ENCODE measurements around the gene AAGAB. TPM values are rescaled to one million over a fixed set of nuclear protein-coding genes. Genes with fewer than 3 reads are reported as not detected.

AAGAB gene
- total RNA-seq, 1 experiment from 2014 or later, result 52.0 TPM

GRCh38 chr15:67173786-67174185 is 80.7 kb downstream of the AAGAB start:
- BruUV-seq (replicated peaks), result no TSS peak
- DNase-seq (ENCODE audit: low read depth, low spot score) (no peak), ATAC-seq (no peak)
- ChIA-PET POLR2A (interaction anchor here (0.6 kb wide), 1 partner anchor 23 kb away, joined by 7 read pairs; no protein-coding TSS in a partner anchor), CTCF (no interaction called here), RAD21 (ENCODE audit: low non-redundant PET in 1 of 2, low total read pairs in 2 of 2, uncharacterized antibody in 2 of 2, unreplicated experiment in 2 of 2) (no interaction called here)
- Histone ChIP-seq H3K9ac (ENCODE audit: low read length) (peak overlapping the region; percentile 58), H4K20me1 (ENCODE audit: insufficient read depth) (no peaks in the 10 kb centered on the region), H3K27me3 (ENCODE audit: insufficient read depth, low read length) (no peaks in the 10 kb centered on the region), H3K36me3 (ENCODE audit: control insufficient read depth in 1 of 2, insufficient read depth in 2 of 2, low read length in 2 of 2) (peaks cover 0 to 63% of the 10 kb centered on the region in 2 experiments; a peak in 2 of 4 replicates), H3K9me2 (ENCODE audit: insufficient read depth) (no peaks in the 10 kb centered on the region), H3K9me3 (ENCODE audit: control insufficient read depth in 1 of 2, insufficient read depth in 1 of 2, low read depth in 1 of 2, low read length in 2 of 2) (no peaks in the 10 kb centered on the region), H3K27ac (ENCODE audit: low read depth, low read length) (peak overlapping the region; percentile 70), H3K4me1 (ENCODE audit: control insufficient read depth in 1 of 2, insufficient read depth in 2 of 2, low read length in 2 of 2) (peaks cover 28 to 76% of the 10 kb centered on the region in 2 experiments), H3K79me2 (ENCODE audit: insufficient read depth, low read length) (peaks cover 33% of the 10 kb centered on the region; the same call in 1 of the 2 replicates), H3K4me3 (replicated peaks in 1 of 2; ENCODE audit: low read depth in 1 of 2, low read length in 2 of 2) (no peak overlapping the region), H2AFZ (ENCODE audit: low read depth, low read length, poor library complexity, severe bottlenecking) (no peak overlapping the region), H3K4me2 (ENCODE audit: low read length) (peak overlapping the region; percentile 71)
- intact Hi-C loops (cut with micrococcal nuclease), result loop anchor here (10.0 kb wide), 1 partner anchor 229 kb away; no protein-coding TSS in a partner anchor
- TF ChIP-seq SP1 (IDR thresholded peaks at IDR 0.05; ENCODE audit: low read depth) (no peak), ZFX (IDR thresholded peaks at IDR 0.05) (no peak)

- peaks cover 0 to 57% of the 10 kb centered on the region in 2 experiments; a peak in 2 of 4 replicates for H3K36me3 ChIP-seq (ENCODE audit: control insufficient read depth in 1 of 2, insufficient read depth in 2 of 2, low read length in 2 of 2)
- ChIA-PET CTCF (no interaction called here), RAD21 (ENCODE audit: low non-redundant PET in 1 of 2, low total read pairs in 2 of 2, uncharacterized antibody in 2 of 2, unreplicated experiment in 2 of 2) (no interaction called here), POLR2A (interaction anchor here (0.6 kb wide), 1 partner anchor 22 kb away, joined by 7 read pairs; no protein-coding TSS in a partner anchor)
- no peak overlapping the region for H2AFZ ChIP-seq (ENCODE audit: low read depth, low read length, poor library complexity, severe bottlenecking)
- intact Hi-C loops (cut with micrococcal nuclease), result loop anchor here (10.0 kb wide), 1 partner anchor 228 kb away; no protein-coding TSS in a partner anchor
- no peak overlapping the region for H3K9ac ChIP-seq (ENCODE audit: low read length)
- H3K9me3 ChIP-seq (ENCODE audit: control insufficient read depth in 1 of 2, insufficient read depth in 1 of 2, low read depth in 1 of 2, low read length in 2 of 2), result no peaks in the 10 kb centered on the region
- DNase-seq (ENCODE audit: low read depth, low spot score) (no peak), ATAC-seq (no peak)
- H3K4me2 ChIP-seq (ENCODE audit: low read length), result no peak overlapping the region
- no peaks in the 10 kb centered on the region for H3K27me3 ChIP-seq (ENCODE audit: insufficient read depth, low read length)
- H4K20me1 ChIP-seq (ENCODE audit: insufficient read depth), result no peaks in the 10 kb centered on the region
- H3K27ac ChIP-seq (ENCODE audit: low read depth, low read length), result no peak overlapping the region
- H3K9me2 ChIP-seq (ENCODE audit: insufficient read depth), result no peaks in the 10 kb centered on the region
- peaks cover 28% of the 10 kb centered on the region; the same call in 1 of the 2 replicates for H3K79me2 ChIP-seq (ENCODE audit: insufficient read depth, low read length)
- peaks cover 28 to 70% of the 10 kb centered on the region in 2 experiments for H3K4me1 ChIP-seq (ENCODE audit: control insufficient read depth in 1 of 2, insufficient read depth in 2 of 2, low read length in 2 of 2)
- H3K4me3 ChIP-seq (replicated peaks in 1 of 2; ENCODE audit: low read depth in 1 of 2, low read length in 2 of 2), result no peak overlapping the region
- no TSS peak for BruUV-seq (replicated peaks)
- TF ChIP-seq ELF1 (IDR thresholded peaks at IDR 0.05; ENCODE audit: borderline replicate concordance, low read depth) (no peak), POLR2AphosphoS5 (IDR thresholded peaks at IDR 0.05; ENCODE audit: low read depth, low read length) (no peak), ATF3 (IDR thresholded peaks at IDR 0.05) (no peak), CTCF (IDR thresholded peaks at IDR 0.05 in 2 of 3, conservative IDR thresholded peaks at IDR 0.05 in 1 of 3; ENCODE audit: borderline replicate concordance in 1 of 3, insufficient read depth in 1 of 3, low read depth in 2 of 3, low read length in 2 of 3) (no peak), FOSL1 (IDR thresholded peaks at IDR 0.05; ENCODE audit: low read depth) (no peak), EZH2 (IDR thresholded peaks at IDR 0.05) (no peak), ZBTB33 (IDR thresholded peaks at IDR 0.05; ENCODE audit: extremely low read depth, insufficient replicate concordance, low read length) (no peak), ZFX (IDR thresholded peaks at IDR 0.05) (no peak), JUND (IDR thresholded peaks at IDR 0.05) (no peak)
These were observed 81.5 kb downstream of the AAGAB start for GRCh38 chr15:67173005-67173404.

Data from HCT116 (cell line).